DOHH2 (cell line): Measurements from ENCODE around the gene ADAMTSL5.
"Not testable (repeated sequence)": the region's sequence is repeated elsewhere in the genome, so short reads cannot be mapped to it uniquely, and the experiment has no call there.

Source experiments
- H3F3A ChIP-seq: fragments of 200-600 bp; sonication (generic), shearing (Covaris generic); 2 replicates; pipeline ENCODE4 v1.6.0; 2016; ENCODE audit warnings: antibody characterized with exemption, mild to moderate bottlenecking; ENCODE audit not compliant: control insufficient read depth, insufficient read depth
- H3K27ac ChIP-seq: fragments of 200-600 bp; sonication (generic); 2 replicates; pipeline ENCODE4 v1.5.1; 2014; ENCODE audit warnings: low read depth, mild to moderate bottlenecking, low read length, moderate library complexity
- H3K27me3 ChIP-seq: fragments of 200-600 bp; sonication (generic); 2 replicates; pipeline ENCODE4 v1.6.1; 2014; ENCODE audit warnings: mild to moderate bottlenecking, low read length, mixed read lengths; ENCODE audit not compliant: control insufficient read depth
- H3K36me3 ChIP-seq: fragments of 200-600 bp; sonication (generic); 2 replicates; pipeline ENCODE4 v1.6.1; 2014; ENCODE audit warnings: mild to moderate bottlenecking, low read length, moderate library complexity, mixed read lengths; ENCODE audit not compliant: control insufficient read depth
- H3K4me1 ChIP-seq: fragments of 200-600 bp; sonication (generic); 2 replicates; pipeline ENCODE4 v1.6.1; 2014; ENCODE audit warnings: mild to moderate bottlenecking, low read length, mixed read lengths; ENCODE audit not compliant: control insufficient read depth
- H3K4me2 ChIP-seq: fragments of 200-600 bp; sonication (generic); 2 replicates; pipeline ENCODE4 v1.6.0; 2014; ENCODE audit warnings: mild to moderate bottlenecking, low read length, moderate library complexity
- H3K4me3 ChIP-seq: fragments of 200-600 bp; sonication (generic); 2 replicates; pipeline ENCODE4 v1.5.1; 2014; ENCODE audit warnings: mild to moderate bottlenecking, low read length, mixed read lengths
- H3K79me2 ChIP-seq: fragments of 200-600 bp; sonication (generic); 2 replicates; pipeline ENCODE4 v1.6.1; 2014; ENCODE audit warnings: mild to moderate bottlenecking, low read length, mixed read lengths; ENCODE audit not compliant: control insufficient read depth
- H3K9me2 ChIP-seq: fragments of 200-600 bp; sonication (generic); replicated peaks from 2 replicates; pipeline ENCODE4 v1.6.1; 2014; ENCODE audit warnings: mild to moderate bottlenecking, low read length, mixed read lengths; ENCODE audit not compliant: control insufficient read depth
- H3K9me3 ChIP-seq: fragments of 200-600 bp; sonication (generic); 2 replicates; pipeline ENCODE4 v1.6.1; 2014; ENCODE audit warnings: antibody characterized with exemption, low read length, mixed read lengths; ENCODE audit not compliant: control insufficient read depth, insufficient read depth
- H4K20me1 ChIP-seq: fragments of 200-600 bp; sonication (generic); 2 replicates; pipeline ENCODE4 v1.6.0; 2014; ENCODE audit warnings: low read depth, mild to moderate bottlenecking, antibody characterized with exemption, low read length, moderate library complexity; ENCODE audit not compliant: control insufficient read depth, insufficient read depth
- CTCF ChIP-seq: fragments of 200-600 bp; sonication (generic); IDR thresholded peaks from one replicate; pipeline ENCODE4 v1.5.1; 2014; ENCODE audit warnings: antibody characterized with exemption, mild to moderate bottlenecking, low read depth, low read length; ENCODE audit not compliant: poor library complexity, severe bottlenecking
- EZH2phosphoT487 ChIP-seq: fragments of 200-600 bp; sonication (generic); IDR thresholded peaks from 2 replicates; pipeline ENCODE4 v1.6.1; 2017; ENCODE audit warnings: borderline replicate concordance, mild to moderate bottlenecking, antibody characterized with exemption, low read length, moderate library complexity, mixed read lengths

ADAMTSL5 gene

GRCh38 chr19:1540365-1540925 is 27.6 kb upstream of the ADAMTSL5 start:
- peaks cover under 1% of the 10 kb centered on the region for H3K4me1 ChIP-seq
- H3K79me2 ChIP-seq: no peaks in the 10 kb centered on the region
- H4K20me1 ChIP-seq: no peaks in the 10 kb centered on the region
- no peak overlapping the region for H3K4me3 ChIP-seq
- H3K9me3 ChIP-seq: no peaks in the 10 kb centered on the region
- H3F3A ChIP-seq: no peaks in the 10 kb centered on the region
- no peaks in the 10 kb centered on the region for H3K27me3 ChIP-seq
- no peaks in the 10 kb centered on the region for H3K9me2 ChIP-seq
- TF ChIP-seq EZH2phosphoT487 (no peak), CTCF (no peak)
- no peak overlapping the region for H3K27ac ChIP-seq
- no peak overlapping the region for H3K4me2 ChIP-seq
- H3K36me3 ChIP-seq: no peaks in the 10 kb centered on the region

GRCh38 chr19:1539749-1540148 is 26.9 kb upstream of the ADAMTSL5 start:
- not testable (repeated sequence) for H3K4me2 ChIP-seq, H3K79me2 ChIP-seq, H3K36me3 ChIP-seq, H3K9me2 ChIP-seq, H3K9me3 ChIP-seq, H3K4me1 ChIP-seq, H3K27ac ChIP-seq, H3K4me3 ChIP-seq, H3K27me3 ChIP-seq, H4K20me1 ChIP-seq, H3F3A ChIP-seq

GRCh38 chr19:1538978-1539377 is 26.2 kb upstream of the ADAMTSL5 start:
- H4K20me1 ChIP-seq: no peaks in the 10 kb centered on the region
- no peak overlapping the region for H3K4me2 ChIP-seq
- H3K27me3 ChIP-seq: no peaks in the 10 kb centered on the region
- H3K79me2 ChIP-seq: no peaks in the 10 kb centered on the region
- no peaks in the 10 kb centered on the region for H3K9me3 ChIP-seq
- no peak overlapping the region for H3K27ac ChIP-seq
- no peaks in the 10 kb centered on the region for H3K36me3 ChIP-seq
- TF ChIP-seq CTCF (no peak), EZH2phosphoT487 (no peak)
- no peak overlapping the region for H3K4me3 ChIP-seq
- no peaks in the 10 kb centered on the region for H3F3A ChIP-seq
- no peaks in the 10 kb centered on the region for H3K9me2 ChIP-seq
- no peaks in the 10 kb centered on the region for H3K4me1 ChIP-seq

- not testable (repeated sequence) for H3K4me1 ChIP-seq, H3K9me3 ChIP-seq, H3K4me3 ChIP-seq
Measured at GRCh38 chr19:1535699-1536098, 22.9 kb upstream of the ADAMTSL5 start.

More at GRCh38 chr19:1535699-1536098, 22.9 kb upstream of the ADAMTSL5 start:
- H3K79me2 ChIP-seq, H3F3A ChIP-seq, H4K20me1 ChIP-seq, H3K9me2 ChIP-seq, H3K4me2 ChIP-seq, H3K36me3 ChIP-seq, H3K27ac ChIP-seq, H3K27me3 ChIP-seq: not testable (repeated sequence)
